Measurements from ENCODE around the gene RGS6.

GRCh38 chr14:71885301-71885700 lies 46.9 kb upstream of the RGS6 start:
- TF ChIP-seq CTCF (conservative IDR thresholded peaks at IDR 0.05; ENCODE audit: low read depth, low read length) = no peak
- TF ChIP-seq EZH2 (IDR thresholded peaks at IDR 0.05; ENCODE audit: low read length, unreplicated experiment) = no peak
